Esophagus muscularis mucosa (tissue), 3 donors: ENCODE results near the gene DDAH1.

ENCODE experiments used
- CTCF ChIP-seq, 3 experiments: fragments of 200-600 bp in 2 of 3; fragments of 450-650 bp in 1 of 3; sonication (generic) in 2 of 3; IDR thresholded peaks; one replicate each; pipeline ENCODE4 v1.5.1; 2017 to 2019; ENCODE audit warnings: antibody characterized with exemption in 3 of 3, mild to moderate bottlenecking in 2 of 3, moderate library complexity in 1 of 3
- EP300 ChIP-seq: sonication (generic); formaldehyde crosslinking; IDR thresholded peaks from one replicate; pipeline ENCODE4 v1.6.1; 2017; ENCODE audit warnings: antibody characterized with exemption

- TF ChIP-seq EP300 (no peak), CTCF (IDR thresholded peaks at IDR 0.05) (no peak)
These were observed 169.3 kb downstream of the DDAH1 start for GRCh38 chr1:85295654-85296053.
